K562 (cell line): ENCODE data around the gene TSC22D1. TPM values are rescaled to one million over a fixed set of nuclear protein-coding genes. Genes with fewer than 3 reads are reported as not detected.

Experiments
- CBX8 ChIP-seq: fragments of 200-600 bp; sonication (generic); IDR thresholded peaks from 2 replicates; pipeline ENCODE4 v1.6.1; 2012; ENCODE audit warnings: borderline replicate concordance, mixed run types, low read depth, mild to moderate bottlenecking, moderate library complexity, mixed read lengths, low read length, control low read depth, inconsistent platforms; ENCODE audit not compliant: poor library complexity, severe bottlenecking; ENCODE audit errors: extremely low read depth
- CREB3L1 ChIP-seq: fragments of 450-650 bp; IDR thresholded peaks from 2 replicates; pipeline ENCODE4 v1.6.1; 2014; ENCODE audit warnings: low read depth, mild to moderate bottlenecking, moderate library complexity, borderline replicate concordance
- MYC ChIP-seq, 2 experiments: fragments of 250-450 bp in 1 of 2; sonication (Bioruptor Pico) in 1 of 2; IDR thresholded peaks; 2 replicates each; pipeline versions ENCODE4 v1.5.1 to v1.6.1; 2012 to 2021; ENCODE audit warnings: low read depth in 2 of 2, borderline replicate concordance in 1 of 2, improper control_type of control experiment in 1 of 2, low read length in 1 of 2, mild to moderate bottlenecking in 1 of 2, moderate library complexity in 1 of 2
- NEUROD1 ChIP-seq: fragments of 150-350 bp; IDR thresholded peaks from 2 replicates; pipeline ENCODE4 v1.6.1; 2014; ENCODE audit warnings: borderline replicate concordance, low read length, low read depth; ENCODE audit not compliant: partially characterized antibody
- THRAP3 ChIP-seq: fragments of 450-650 bp; IDR thresholded peaks from 2 replicates; pipeline ENCODE4 v1.6.1; 2016; ENCODE audit warnings: mild to moderate bottlenecking, inconsistent platforms, borderline replicate concordance
- ZNF778 ChIP-seq: fragments of 450-650 bp; formaldehyde crosslinking; IDR thresholded peaks from 2 replicates; pipeline ENCODE4 v1.4.0; 2020; ENCODE audit warnings: mild to moderate bottlenecking, moderate library complexity
- polyA plus RNA-seq, 8 experiments: library from polyadenylated mRNA; depleted of rRNA in 4 of 8; stranded (reverse) in 5 of 8; unstranded in 3 of 8; fragments of >200 nt; fragmentation: Nextera tagmentation in 2 of 8; fragmentation: Illumina TruSeq in 1 of 8; extraction: Ambion mirVana in 2 of 8; extraction: Trizol in 1 of 8; gene quantifications; 2 replicates each; pipeline versions ENCODE4 v1.2.1 to v1.2.3, GENCODE V29; 2011 to 2014; ENCODE audit warnings: inconsistent platforms in 1 of 8, missing spikeins in 1 of 8
- total RNA-seq, 7 experiments: library from RNA; depleted of rRNA in 6 of 7; stranded (reverse); fragments of >200 nt in 6 of 7; fragmentation: Illumina TruSeq in 2 of 7; extraction: Trizol in 2 of 7; gene quantifications; 2 replicates each; pipeline versions ENCODE4 v1.2.1 to v1.2.3, GENCODE V29; 2011 to 2021; ENCODE audit warnings: low replicate concordance in 1 of 7
- TF ChIP-seq, protein P1 (sequence below): fragments of 250-450 bp; sonication (Bioruptor Pico); IDR thresholded peaks from 2 replicates; pipeline ENCODE4 v1.5.0; 2021; ENCODE audit warnings: mild to moderate bottlenecking, moderate library complexity
- TF ChIP-seq, protein P2 (sequence below): fragments of 150-350 bp; IDR thresholded peaks from 2 replicates; pipeline ENCODE4 v1.6.1; 2014; ENCODE audit warnings: low read depth, mild to moderate bottlenecking, low read length, borderline replicate concordance
- TF ChIP-seq, protein P3 (sequence below): fragments of 250-450 bp; sonication (Bioruptor Pico); IDR thresholded peaks from 2 replicates; pipeline ENCODE4 v1.4.0; 2020; ENCODE audit warnings: mild to moderate bottlenecking, moderate library complexity

TSC22D1 gene
- total and polyA plus RNA-seq, 9 of the 15 experiments (the other 6 are each of a cell fraction or from before 2014, with no cell fraction given), result 2.6 to 19.8 (median 8.4) TPM

DNA sequence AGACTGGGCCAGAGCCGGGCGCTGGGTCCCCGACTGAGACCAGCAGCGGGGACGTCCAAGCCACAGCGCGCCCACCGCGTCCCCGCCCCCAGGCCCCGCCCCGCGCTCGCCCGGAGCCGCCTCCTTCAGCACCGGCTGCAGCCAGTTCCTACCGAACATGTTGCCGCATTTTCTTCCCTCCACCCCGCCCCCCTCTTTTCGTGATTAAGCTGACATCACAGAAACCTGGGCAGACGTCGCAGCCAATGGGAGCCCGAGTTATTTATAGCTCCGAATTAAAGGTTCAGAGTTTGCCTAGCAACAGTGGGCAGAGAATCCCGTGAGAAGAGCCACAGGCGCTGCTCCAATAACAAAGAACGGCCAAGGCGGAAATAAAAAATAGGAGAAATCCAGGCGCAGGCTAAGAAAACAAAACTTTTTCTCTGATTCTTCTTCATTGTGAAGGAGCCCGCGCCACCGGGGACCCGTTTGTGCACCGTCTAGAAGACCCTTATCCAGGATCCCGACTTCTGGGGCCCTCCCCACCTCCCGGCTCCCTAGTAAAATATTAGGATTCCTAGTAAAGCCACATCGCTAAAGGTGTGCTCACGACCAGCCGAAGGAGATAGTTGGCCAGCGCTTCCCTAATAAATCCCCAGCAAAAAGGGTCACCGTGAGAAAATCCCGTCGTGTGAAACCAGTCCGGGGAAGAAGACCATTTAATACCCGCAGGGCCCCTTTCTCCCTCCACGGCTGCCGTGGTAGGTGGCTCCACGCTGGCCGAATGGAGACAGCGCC lies 140.8 kb downstream of the TSC22D1 start (continued):
- TF ChIP-seq, protein P1, sequence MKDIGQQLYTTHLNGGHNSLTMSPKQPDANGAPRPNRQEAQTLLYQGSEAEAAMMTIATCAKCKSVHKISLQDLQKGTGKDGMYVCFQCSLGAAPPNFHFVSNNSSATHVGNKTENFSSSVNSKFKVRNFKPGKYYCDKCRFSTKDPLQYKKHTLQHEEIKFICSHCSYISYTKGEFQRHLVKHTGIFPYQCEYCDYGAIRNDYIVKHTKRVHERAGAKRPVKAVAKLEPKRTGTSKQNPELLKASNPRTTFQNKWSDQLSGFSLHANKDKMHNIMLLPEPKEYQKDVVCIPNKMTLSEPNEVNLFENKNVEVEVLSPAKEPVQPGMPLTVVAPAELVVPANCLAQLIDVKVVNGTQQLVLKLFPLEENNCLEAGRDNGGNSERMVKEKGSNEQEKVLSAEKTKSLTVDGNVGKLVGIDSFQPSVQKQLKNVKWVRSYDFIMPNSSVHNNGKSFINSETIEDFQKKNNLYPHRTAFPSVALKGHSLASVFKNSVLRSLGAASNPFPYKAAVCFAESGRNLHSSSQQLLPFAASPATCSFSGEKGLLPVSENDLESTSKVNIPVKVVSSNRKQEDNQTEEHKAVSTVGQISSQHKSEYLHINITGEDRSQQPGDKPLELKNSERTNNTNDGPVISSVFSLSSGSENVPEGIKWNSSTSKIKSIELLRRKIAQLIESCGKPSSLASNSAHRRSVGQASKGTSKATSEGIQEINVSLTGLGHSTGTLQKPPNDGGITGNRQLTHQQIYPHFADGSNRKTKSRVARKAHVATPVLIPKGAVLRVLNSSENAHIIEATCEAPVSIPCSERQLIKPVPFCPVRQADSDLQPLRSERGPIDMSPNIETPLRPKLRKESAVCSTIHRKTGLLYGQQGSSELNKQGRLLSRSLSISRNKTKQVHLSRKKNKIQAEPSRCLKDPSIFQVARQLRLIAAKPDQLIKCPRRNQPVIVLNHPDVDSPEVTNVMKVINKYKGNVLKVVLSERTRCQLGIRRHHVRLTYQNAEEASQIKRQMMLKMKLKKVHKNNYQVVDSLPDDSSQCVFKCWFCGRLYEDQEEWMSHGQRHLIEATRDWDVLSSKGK (CRISPR knock-in tag), result no peak
- TF ChIP-seq ZNF778, result no peak
- no peak for TF ChIP-seq CREB3L1
- no peak for TF ChIP-seq THRAP3
- TF ChIP-seq, protein P2, sequence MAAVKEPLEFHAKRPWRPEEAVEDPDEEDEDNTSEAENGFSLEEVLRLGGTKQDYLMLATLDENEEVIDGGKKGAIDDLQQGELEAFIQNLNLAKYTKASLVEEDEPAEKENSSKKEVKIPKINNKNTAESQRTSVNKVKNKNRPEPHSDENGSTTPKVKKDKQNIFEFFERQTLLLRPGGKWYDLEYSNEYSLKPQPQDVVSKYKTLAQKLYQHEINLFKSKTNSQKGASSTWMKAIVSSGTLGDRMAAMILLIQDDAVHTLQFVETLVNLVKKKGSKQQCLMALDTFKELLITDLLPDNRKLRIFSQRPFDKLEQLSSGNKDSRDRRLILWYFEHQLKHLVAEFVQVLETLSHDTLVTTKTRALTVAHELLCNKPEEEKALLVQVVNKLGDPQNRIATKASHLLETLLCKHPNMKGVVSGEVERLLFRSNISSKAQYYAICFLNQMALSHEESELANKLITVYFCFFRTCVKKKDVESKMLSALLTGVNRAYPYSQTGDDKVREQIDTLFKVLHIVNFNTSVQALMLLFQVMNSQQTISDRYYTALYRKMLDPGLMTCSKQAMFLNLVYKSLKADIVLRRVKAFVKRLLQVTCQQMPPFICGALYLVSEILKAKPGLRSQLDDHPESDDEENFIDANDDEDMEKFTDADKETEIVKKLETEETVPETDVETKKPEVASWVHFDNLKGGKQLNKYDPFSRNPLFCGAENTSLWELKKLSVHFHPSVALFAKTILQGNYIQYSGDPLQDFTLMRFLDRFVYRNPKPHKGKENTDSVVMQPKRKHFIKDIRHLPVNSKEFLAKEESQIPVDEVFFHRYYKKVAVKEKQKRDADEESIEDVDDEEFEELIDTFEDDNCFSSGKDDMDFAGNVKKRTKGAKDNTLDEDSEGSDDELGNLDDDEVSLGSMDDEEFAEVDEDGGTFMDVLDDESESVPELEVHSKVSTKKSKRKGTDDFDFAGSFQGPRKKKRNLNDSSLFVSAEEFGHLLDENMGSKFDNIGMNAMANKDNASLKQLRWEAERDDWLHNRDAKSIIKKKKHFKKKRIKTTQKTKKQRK, result no peak
- TF ChIP-seq NEUROD1, result peak; percentile 31
- TF ChIP-seq MYC (IDR thresholded peaks at IDR 0.05; ENCODE audit: low read depth, low read length), result peak; percentile 31; the same call in 1 of the 2 replicates
- TF ChIP-seq MYC (CRISPR knock-in tag; IDR thresholded peaks at IDR 0.05; ENCODE audit: borderline replicate concordance, low read depth), result no peak
- TF ChIP-seq, protein P3, sequence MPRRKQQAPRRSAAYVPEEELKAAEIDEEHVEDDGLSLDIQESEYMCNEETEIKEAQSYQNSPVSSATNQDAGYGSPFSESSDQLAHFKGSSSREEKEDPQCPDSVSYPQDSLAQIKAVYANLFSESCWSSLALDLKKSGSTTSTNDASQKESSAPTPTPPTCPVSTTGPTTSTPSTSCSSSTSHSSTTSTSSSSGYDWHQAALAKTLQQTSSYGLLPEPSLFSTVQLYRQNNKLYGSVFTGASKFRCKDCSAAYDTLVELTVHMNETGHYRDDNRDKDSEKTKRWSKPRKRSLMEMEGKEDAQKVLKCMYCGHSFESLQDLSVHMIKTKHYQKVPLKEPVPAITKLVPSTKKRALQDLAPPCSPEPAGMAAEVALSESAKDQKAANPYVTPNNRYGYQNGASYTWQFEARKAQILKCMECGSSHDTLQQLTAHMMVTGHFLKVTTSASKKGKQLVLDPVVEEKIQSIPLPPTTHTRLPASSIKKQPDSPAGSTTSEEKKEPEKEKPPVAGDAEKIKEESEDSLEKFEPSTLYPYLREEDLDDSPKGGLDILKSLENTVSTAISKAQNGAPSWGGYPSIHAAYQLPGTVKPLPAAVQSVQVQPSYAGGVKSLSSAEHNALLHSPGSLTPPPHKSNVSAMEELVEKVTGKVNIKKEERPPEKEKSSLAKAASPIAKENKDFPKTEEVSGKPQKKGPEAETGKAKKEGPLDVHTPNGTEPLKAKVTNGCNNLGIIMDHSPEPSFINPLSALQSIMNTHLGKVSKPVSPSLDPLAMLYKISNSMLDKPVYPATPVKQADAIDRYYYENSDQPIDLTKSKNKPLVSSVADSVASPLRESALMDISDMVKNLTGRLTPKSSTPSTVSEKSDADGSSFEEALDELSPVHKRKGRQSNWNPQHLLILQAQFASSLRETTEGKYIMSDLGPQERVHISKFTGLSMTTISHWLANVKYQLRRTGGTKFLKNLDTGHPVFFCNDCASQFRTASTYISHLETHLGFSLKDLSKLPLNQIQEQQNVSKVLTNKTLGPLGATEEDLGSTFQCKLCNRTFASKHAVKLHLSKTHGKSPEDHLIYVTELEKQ, result no peak
- TF ChIP-seq CBX8, result no peak
